ENCODE data around the gene ANO3. TPM values are rescaled to one million over a fixed set of nuclear protein-coding genes. Genes with fewer than 3 reads are reported as not detected.
"Not testable (repeated sequence)": the region's sequence is repeated elsewhere in the genome, so short reads cannot be mapped to it uniquely, and the experiment has no call there.

Gene ANO3
- total and polyA plus RNA-seq, 2 donors (not counting 3 experiments of a cell fraction or from before 2014, with no cell fraction given) = not detected

DNA sequence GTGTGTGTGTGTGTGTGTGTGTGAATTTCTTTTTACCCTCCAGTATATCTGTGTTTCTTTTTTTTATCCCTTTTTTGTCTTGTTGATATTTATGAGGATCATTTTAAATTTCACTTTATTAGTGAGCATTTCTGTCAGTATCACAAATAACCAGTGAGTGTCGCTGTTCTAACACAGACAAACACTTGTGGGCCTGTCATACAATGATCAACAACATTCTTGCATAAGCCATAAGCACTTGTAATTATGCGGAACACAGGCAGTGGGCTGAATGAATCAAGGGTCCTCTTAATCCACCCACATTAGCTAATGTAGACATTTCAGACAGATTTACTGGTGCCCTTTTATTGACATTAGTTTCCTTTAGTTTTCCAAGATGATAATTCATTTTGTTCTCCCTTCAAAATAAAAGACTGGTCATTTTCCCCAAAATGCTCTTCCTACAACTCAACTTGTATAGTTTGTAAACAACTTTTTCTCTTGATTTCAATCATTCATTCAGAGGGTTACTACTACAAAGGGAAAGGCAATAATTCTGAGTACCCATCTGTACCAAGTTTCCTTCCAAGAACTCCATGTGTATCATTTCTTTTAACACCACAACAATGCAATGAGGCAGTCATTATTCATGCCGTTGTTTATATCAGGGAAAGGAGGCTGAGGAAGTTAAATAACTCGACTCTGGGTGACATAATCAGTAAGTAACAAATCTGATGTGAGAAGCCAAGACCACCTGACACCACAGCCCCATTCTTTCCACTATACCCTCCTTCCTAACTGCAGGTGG, 34.5 kb upstream of the ANO3 start:
- no peaks in the 10 kb centered on the region for H3K79me2 ChIP-seq (ENCODE audit: control insufficient read depth, insufficient read depth, low read length)
- H3K27me3 ChIP-seq (ENCODE audit: control insufficient read depth in 2 of 2, insufficient read depth in 2 of 2, low read length in 2 of 2) = peaks cover 2 to 5% of the 10 kb centered on the region in 2 experiments
- POLR2A ChIA-PET = no interaction called here
- no TSS peak for BruUV-seq (replicated peaks)
- dilution Hi-C loops (cut with MboI; ENCODE audit: extremely low pct_ligation_motif_present, low sequenced_read_pairs) = no loop called here
- DNase-seq (ENCODE audit: low read depth, low spot score) (peak; percentile 52), FAIRE-seq (peak; percentile 85)
- no peaks in the 10 kb centered on the region for H3K9me3 ChIP-seq (replicated peaks; ENCODE audit: control insufficient read depth, insufficient read depth, low read length)
- no peaks in the 10 kb centered on the region for H3K9me1 ChIP-seq (replicated peaks; ENCODE audit: control insufficient read depth, extremely low read depth, insufficient read depth, low read length)
- H2AFZ ChIP-seq (ENCODE audit: low read depth, low read length) = no peak overlapping the region
- H3K4me3 ChIP-seq (replicated peaks in 1 of 3; ENCODE audit: insufficient read depth in 1 of 3, low read depth in 1 of 3, low read length in 3 of 3) = no peak overlapping the region
- CTCF ChIA-PET = interaction anchor here (1.0 to 2.6 kb wide), 9 partner anchors 11 to 1188 kb away, joined by 3 to 36 read pairs (median 5); partner anchors contain the start of gene ANO3
- H3K36me3 ChIP-seq (ENCODE audit: control insufficient read depth in 2 of 2, extremely low read depth in 1 of 2, insufficient read depth in 2 of 2, low read length in 2 of 2) = no peaks in the 10 kb centered on the region
- H3K4me2 ChIP-seq (ENCODE audit: insufficient read depth, low read length) = no peak overlapping the region
- H3K27ac ChIP-seq (ENCODE audit: insufficient read depth, low read depth, low read length) = no peak overlapping the region
- H4K20me1 ChIP-seq (replicated peaks; ENCODE audit: control insufficient read depth, extremely low read depth, insufficient read depth, low read length) = no peaks in the 10 kb centered on the region
- intact Hi-C loops (cut with micrococcal nuclease) = loop anchor here (1.0 to 5.0 kb wide), 4 partner anchors 254 to 1190 kb away; no protein-coding TSS in a partner anchor
- H3K4me1 ChIP-seq (ENCODE audit: control insufficient read depth, extremely low read depth, insufficient read depth, low read length) = no peaks in the 10 kb centered on the region
- TF ChIP-seq, protein P1, sequence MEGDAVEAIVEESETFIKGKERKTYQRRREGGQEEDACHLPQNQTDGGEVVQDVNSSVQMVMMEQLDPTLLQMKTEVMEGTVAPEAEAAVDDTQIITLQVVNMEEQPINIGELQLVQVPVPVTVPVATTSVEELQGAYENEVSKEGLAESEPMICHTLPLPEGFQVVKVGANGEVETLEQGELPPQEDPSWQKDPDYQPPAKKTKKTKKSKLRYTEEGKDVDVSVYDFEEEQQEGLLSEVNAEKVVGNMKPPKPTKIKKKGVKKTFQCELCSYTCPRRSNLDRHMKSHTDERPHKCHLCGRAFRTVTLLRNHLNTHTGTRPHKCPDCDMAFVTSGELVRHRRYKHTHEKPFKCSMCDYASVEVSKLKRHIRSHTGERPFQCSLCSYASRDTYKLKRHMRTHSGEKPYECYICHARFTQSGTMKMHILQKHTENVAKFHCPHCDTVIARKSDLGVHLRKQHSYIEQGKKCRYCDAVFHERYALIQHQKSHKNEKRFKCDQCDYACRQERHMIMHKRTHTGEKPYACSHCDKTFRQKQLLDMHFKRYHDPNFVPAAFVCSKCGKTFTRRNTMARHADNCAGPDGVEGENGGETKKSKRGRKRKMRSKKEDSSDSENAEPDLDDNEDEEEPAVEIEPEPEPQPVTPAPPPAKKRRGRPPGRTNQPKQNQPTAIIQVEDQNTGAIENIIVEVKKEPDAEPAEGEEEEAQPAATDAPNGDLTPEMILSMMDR (IDR thresholded peaks at IDR 0.05; ENCODE audit: extremely low read depth in 1 of 2, insufficient read depth in 1 of 2, low read depth in 1 of 2, low read length in 2 of 2) = peak; percentile 49 to 57
- TF ChIP-seq MYC (IDR thresholded peaks at IDR 0.05; ENCODE audit: low read depth, low read length) = no peak
- H3K9ac ChIP-seq (replicated peaks; ENCODE audit: extremely low read depth, insufficient read depth, low read length) = no peak overlapping the region

DNA sequence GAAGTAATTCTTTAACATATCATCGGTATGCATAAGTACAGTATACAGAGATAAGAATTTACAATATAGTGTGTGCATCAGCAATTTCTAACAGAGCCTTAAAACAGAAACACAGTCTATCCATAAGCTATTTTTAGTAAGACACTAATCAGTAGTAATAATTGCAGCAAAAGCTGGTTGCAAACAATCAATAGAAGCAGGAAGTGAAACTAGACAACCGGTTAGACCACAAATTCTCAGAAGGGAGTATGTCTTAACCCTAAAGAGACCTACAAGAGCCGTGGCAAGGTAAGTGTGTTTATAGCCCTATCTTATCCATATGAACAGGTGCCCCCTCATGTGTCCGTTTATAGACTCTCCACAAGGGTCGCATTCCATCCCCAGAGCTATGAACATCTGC, 15.6 kb upstream of the ANO3 start:
- CTCF ChIA-PET; H3K27me3 ChIP-seq (ENCODE audit: control insufficient read depth in 2 of 2, insufficient read depth in 2 of 2, low read length in 2 of 2); intact Hi-C loops (cut with micrococcal nuclease); H4K20me1 ChIP-seq (replicated peaks; ENCODE audit: control insufficient read depth, extremely low read depth, insufficient read depth, low read length); dilution Hi-C loops (cut with MboI; ENCODE audit: extremely low pct_ligation_motif_present, low sequenced_read_pairs); H3K9me1 ChIP-seq (replicated peaks; ENCODE audit: control insufficient read depth, extremely low read depth, insufficient read depth, low read length); H3K4me3 ChIP-seq (replicated peaks in 1 of 3; ENCODE audit: insufficient read depth in 1 of 3, low read depth in 1 of 3, low read length in 3 of 3); BruUV-seq (replicated peaks); H3K4me2 ChIP-seq (ENCODE audit: insufficient read depth, low read length); H3K9me3 ChIP-seq (replicated peaks; ENCODE audit: control insufficient read depth, insufficient read depth, low read length); H3K27ac ChIP-seq (ENCODE audit: insufficient read depth, low read depth, low read length); H3K79me2 ChIP-seq (ENCODE audit: control insufficient read depth, insufficient read depth, low read length); FAIRE-seq; H3K4me1 ChIP-seq (ENCODE audit: control insufficient read depth, extremely low read depth, insufficient read depth, low read length); DNase-seq (ENCODE audit: low read depth, low spot score); H3K36me3 ChIP-seq (ENCODE audit: control insufficient read depth in 2 of 2, extremely low read depth in 1 of 2, insufficient read depth in 2 of 2, low read length in 2 of 2); H3K9ac ChIP-seq (replicated peaks; ENCODE audit: extremely low read depth, insufficient read depth, low read length); POLR2A ChIA-PET; H2AFZ ChIP-seq (ENCODE audit: low read depth, low read length): not testable (repeated sequence)

Data from endothelial cell of umbilical vein (primary cell).